ENCODE data around the gene GPR158.
"Not testable (repeated sequence)": the region's sequence is repeated elsewhere in the genome, so short reads cannot be mapped to it uniquely, and the experiment has no call there.

Gene GPR158

GRCh38 chr10:25382029-25382810 is 207.4 kb downstream of the GPR158 start:
- H3K27me3 ChIP-seq (ENCODE audit: insufficient read depth, poor library complexity, severe bottlenecking): no peaks in the 10 kb centered on the region
- TF ChIP-seq CTCF (IDR thresholded peaks at IDR 0.05; ENCODE audit: insufficient read depth, low read length) (no peak), GABPA (IDR thresholded peaks at IDR 0.05; ENCODE audit: low read depth) (no peak), REST (IDR thresholded peaks at IDR 0.05; ENCODE audit: insufficient replicate concordance, low read depth) (no peak), POLR2AphosphoS5 (IDR thresholded peaks at IDR 0.05; ENCODE audit: low read depth) (no peak), SPI1 (IDR thresholded peaks at IDR 0.05; ENCODE audit: borderline replicate concordance, low read depth) (no peak)
- H3K4me3 ChIP-seq (replicated peaks; ENCODE audit: insufficient read depth, low read length): no peak overlapping the region
- DNase-seq (ENCODE audit: low read depth in 1 of 2, low spot score in 1 of 2): no peak
- H3K27ac ChIP-seq (replicated peaks): no peak overlapping the region

- H3K27me3 ChIP-seq (ENCODE audit: insufficient read depth, poor library complexity, severe bottlenecking); H3K4me3 ChIP-seq (replicated peaks; ENCODE audit: insufficient read depth, low read length); DNase-seq (ENCODE audit: low read depth in 1 of 2, low spot score in 1 of 2); H3K27ac ChIP-seq (replicated peaks): not testable (repeated sequence)
Measured at GRCh38 chr10:25382901-25383300, 208.1 kb downstream of the GPR158 start.

GRCh38 chr10:25383686-25384085 is 208.9 kb downstream of the GPR158 start:
- Histone ChIP-seq H3K4me3 (replicated peaks; ENCODE audit: insufficient read depth, low read length) (no peak overlapping the region), H3K27ac (replicated peaks) (no peak overlapping the region), H3K27me3 (ENCODE audit: insufficient read depth, poor library complexity, severe bottlenecking) (no peaks in the 10 kb centered on the region)
- no peak for DNase-seq (ENCODE audit: low read depth in 1 of 2, low spot score in 1 of 2)
- no peak for TF ChIP-seq REST (IDR thresholded peaks at IDR 0.05; ENCODE audit: insufficient replicate concordance, low read depth)
- no peak for TF ChIP-seq POLR2AphosphoS5 (IDR thresholded peaks at IDR 0.05; ENCODE audit: low read depth)
- TF ChIP-seq GABPA (IDR thresholded peaks at IDR 0.05; ENCODE audit: low read depth): no peak
- TF ChIP-seq CTCF (IDR thresholded peaks at IDR 0.05; ENCODE audit: insufficient read depth, low read length): no peak
- TF ChIP-seq SPI1 (IDR thresholded peaks at IDR 0.05; ENCODE audit: borderline replicate concordance, low read depth): no peak

- H3K27ac ChIP-seq (replicated peaks): no peak overlapping the region
- H3K27me3 ChIP-seq (ENCODE audit: insufficient read depth, poor library complexity, severe bottlenecking): no peaks in the 10 kb centered on the region
- no peak for DNase-seq (ENCODE audit: low read depth in 1 of 2, low spot score in 1 of 2)
- H3K4me3 ChIP-seq (replicated peaks; ENCODE audit: insufficient read depth, low read length): no peak overlapping the region
- TF ChIP-seq POLR2AphosphoS5 (IDR thresholded peaks at IDR 0.05; ENCODE audit: low read depth) (no peak), REST (IDR thresholded peaks at IDR 0.05; ENCODE audit: insufficient replicate concordance, low read depth) (no peak), GABPA (IDR thresholded peaks at IDR 0.05; ENCODE audit: low read depth) (no peak), SPI1 (IDR thresholded peaks at IDR 0.05; ENCODE audit: borderline replicate concordance, low read depth) (no peak), CTCF (IDR thresholded peaks at IDR 0.05; ENCODE audit: insufficient read depth, low read length) (no peak)
Measured at GRCh38 chr10:25384618-25385017, 209.8 kb downstream of the GPR158 start.

All from HL-60 (cell line).